ENCODE results near the gene HEPACAM.

The HEPACAM gene

DNA sequence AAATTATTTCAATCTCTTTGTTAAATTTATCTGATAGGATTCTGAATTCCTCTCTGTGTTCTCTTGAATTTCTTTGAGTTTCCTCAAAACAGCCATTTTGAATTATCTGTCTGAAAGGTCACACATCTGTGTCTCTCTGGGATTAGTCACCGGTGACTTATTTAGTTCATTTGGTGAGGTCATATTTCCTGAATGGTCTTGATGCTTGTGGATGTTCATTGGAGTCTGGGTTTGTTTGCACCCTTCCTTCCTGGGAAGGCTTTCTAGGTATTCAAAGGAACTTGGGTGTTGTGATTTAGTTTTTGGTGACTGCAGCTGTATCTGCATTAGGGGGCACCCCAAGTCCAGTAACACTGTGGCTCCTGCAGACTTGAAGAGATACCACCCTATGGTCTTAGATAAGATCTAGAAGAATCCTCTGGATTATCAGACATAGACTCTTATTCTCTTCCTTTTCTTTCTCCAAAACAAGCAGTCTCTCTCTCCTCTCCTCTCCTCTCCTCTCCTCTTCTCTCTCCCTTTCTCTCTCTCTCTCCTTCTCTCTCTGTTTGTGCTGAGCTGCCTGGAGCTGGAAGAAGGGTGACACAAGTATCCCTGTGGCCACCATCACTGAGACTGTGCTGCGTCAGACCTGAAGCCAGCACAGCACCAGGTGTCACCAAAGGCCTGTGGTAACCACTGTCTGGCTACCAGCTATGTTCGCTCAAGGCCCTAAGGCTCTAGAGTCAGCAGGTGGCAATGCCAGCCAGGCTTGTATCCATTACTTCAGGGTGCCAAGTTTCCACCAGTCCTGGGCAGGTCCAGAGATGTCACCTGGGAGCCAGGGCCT is 20.1 kb downstream of the HEPACAM start:
- no peaks in the 10 kb centered on the region for H3K27me3 ChIP-seq (ENCODE audit: insufficient read depth, low read depth, severe bottlenecking)
- H3K27ac ChIP-seq, result no peak overlapping the region
- TF ChIP-seq, protein P1, sequence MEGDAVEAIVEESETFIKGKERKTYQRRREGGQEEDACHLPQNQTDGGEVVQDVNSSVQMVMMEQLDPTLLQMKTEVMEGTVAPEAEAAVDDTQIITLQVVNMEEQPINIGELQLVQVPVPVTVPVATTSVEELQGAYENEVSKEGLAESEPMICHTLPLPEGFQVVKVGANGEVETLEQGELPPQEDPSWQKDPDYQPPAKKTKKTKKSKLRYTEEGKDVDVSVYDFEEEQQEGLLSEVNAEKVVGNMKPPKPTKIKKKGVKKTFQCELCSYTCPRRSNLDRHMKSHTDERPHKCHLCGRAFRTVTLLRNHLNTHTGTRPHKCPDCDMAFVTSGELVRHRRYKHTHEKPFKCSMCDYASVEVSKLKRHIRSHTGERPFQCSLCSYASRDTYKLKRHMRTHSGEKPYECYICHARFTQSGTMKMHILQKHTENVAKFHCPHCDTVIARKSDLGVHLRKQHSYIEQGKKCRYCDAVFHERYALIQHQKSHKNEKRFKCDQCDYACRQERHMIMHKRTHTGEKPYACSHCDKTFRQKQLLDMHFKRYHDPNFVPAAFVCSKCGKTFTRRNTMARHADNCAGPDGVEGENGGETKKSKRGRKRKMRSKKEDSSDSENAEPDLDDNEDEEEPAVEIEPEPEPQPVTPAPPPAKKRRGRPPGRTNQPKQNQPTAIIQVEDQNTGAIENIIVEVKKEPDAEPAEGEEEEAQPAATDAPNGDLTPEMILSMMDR (IDR thresholded peaks at IDR 0.05; ENCODE audit: low read depth, low read length), result no peak
- peaks cover 6% of the 10 kb centered on the region for H3K9me3 ChIP-seq (ENCODE audit: severe bottlenecking)
- no peak overlapping the region for H3K4me3 ChIP-seq (ENCODE audit: low read depth, low read length)
- DNase-seq, result no peak
- H3K36me3 ChIP-seq, result no peaks in the 10 kb centered on the region

DNA sequence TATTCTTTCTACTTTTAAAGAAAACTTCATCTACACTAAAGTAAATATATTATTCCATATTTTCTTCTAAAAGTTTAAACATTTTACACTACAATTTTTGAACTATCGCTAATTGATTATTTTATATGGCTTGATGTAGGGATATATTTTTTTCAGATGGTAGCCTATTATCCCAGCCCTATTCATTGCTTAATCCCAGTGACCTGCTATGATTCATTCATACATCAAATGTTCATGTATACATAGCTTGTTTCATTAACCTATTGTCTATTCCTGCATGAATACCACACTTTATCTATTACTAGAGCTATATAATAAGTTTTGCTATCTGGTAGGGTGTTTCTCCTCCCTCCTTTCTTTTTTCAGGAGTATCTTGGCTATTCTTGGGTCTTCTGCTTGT is 33.2 kb downstream of the HEPACAM start:
- Histone ChIP-seq H3K4me3 (ENCODE audit: low read depth, low read length) (no peak overlapping the region), H3K36me3 (no peaks in the 10 kb centered on the region), H3K9me3 (ENCODE audit: severe bottlenecking) (no peaks in the 10 kb centered on the region), H3K27ac (no peak overlapping the region), H3K27me3 (ENCODE audit: insufficient read depth, low read depth, severe bottlenecking) (peaks cover 9% of the 10 kb centered on the region)
- TF ChIP-seq, protein P1 (IDR thresholded peaks at IDR 0.05; ENCODE audit: low read depth, low read length), result no peak
- no peak for DNase-seq

DNA sequence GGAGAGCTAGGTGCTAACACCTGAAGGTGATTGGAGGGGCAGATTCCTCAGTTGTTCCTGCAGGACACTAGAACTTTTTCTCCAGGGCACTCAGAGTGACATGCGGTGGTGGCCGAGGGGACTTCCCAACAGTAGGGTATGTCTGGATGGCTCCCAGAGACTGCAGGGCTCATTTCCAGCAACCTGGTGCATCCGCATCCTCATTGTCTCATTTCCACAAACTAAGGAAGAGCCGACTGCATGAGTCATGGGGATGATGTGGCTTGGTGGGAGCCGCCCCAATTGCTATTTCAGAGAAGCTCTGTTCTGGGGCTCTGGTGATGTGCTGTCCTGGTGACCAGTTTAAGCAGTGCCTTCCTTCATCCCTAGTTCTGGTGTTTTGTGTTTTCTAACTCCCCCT is 35.4 kb downstream of the HEPACAM start:
- no peak for DNase-seq
- Histone ChIP-seq H3K4me3 (ENCODE audit: low read depth, low read length) (no peak overlapping the region), H3K27ac (no peak overlapping the region), H3K9me3 (ENCODE audit: severe bottlenecking) (no peaks in the 10 kb centered on the region), H3K36me3 (no peaks in the 10 kb centered on the region), H3K27me3 (ENCODE audit: insufficient read depth, low read depth, severe bottlenecking) (peaks cover 9% of the 10 kb centered on the region)
- TF ChIP-seq, protein P1 (IDR thresholded peaks at IDR 0.05; ENCODE audit: low read depth, low read length), result no peak

DNA sequence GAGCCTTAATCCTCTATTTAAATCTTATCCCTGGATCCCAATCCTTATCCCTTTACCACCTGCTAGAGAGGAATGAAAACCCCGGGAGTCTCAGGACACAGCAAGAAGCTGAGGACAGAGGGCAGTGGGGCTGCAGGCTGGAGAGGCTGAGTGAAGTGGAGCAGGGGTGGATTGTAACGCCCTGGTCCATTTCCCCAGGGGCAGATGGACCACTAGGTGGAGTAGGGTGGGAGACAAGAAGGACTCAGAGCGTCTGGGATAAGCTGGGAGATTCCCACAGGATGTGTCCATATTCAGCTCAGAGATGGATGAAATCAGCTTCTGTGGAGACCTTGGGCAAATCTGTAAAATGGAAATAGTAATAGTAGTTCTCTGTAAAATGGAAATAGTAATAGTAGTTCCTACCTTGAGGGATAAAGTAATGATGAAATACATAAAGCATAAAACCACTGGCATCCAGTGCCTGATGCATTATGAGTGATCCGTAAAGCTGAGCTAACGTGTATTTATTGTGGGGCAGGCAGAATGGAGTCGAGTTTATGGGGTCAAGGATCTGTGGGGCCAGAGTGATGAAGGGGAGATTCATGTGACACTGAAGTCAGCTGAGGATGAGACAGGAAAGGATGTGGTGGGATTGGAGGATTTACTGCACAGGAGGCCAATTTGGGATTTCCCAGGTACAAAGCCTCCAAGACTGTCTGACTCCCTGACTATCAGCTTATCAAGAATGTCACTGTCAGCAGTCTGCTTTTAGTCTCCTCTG is 36.3 kb downstream of the HEPACAM start:
- DNase-seq, result peak; percentile 84
- Histone ChIP-seq H3K27ac (no peak overlapping the region), H3K4me3 (ENCODE audit: low read depth, low read length) (no peak overlapping the region), H3K36me3 (no peaks in the 10 kb centered on the region), H3K27me3 (ENCODE audit: insufficient read depth, low read depth, severe bottlenecking) (peaks cover 9% of the 10 kb centered on the region), H3K9me3 (ENCODE audit: severe bottlenecking) (no peaks in the 10 kb centered on the region)
- TF ChIP-seq, protein P1 (IDR thresholded peaks at IDR 0.05; ENCODE audit: low read depth, low read length), result peak; percentile 22; the same call in 1 of the 2 replicates

DNA sequence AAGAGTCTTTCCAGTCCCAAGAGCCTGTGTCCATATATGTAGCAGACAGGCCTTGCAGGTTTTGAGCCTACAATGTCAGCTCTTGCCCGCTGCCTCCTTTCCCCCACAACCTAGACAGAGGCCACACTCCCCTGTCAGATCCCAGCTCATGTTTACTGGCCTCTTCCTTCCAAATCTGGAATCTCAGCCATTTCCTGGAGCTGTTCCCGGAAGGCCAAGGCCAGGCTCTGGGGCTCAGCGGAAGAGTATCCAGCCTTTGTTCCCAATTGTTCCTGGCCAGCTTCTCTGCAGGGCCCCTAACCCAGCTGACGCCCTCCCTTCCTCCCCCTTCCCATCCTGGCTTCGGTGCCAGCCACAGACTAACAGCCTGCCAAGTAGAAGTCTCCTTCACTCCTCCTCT is 37.1 kb downstream of the HEPACAM start:
- Histone ChIP-seq H3K36me3 (no peaks in the 10 kb centered on the region), H3K9me3 (ENCODE audit: severe bottlenecking) (no peaks in the 10 kb centered on the region), H3K4me3 (ENCODE audit: low read depth, low read length) (no peak overlapping the region), H3K27ac (no peak overlapping the region), H3K27me3 (ENCODE audit: insufficient read depth, low read depth, severe bottlenecking) (peaks cover 9% of the 10 kb centered on the region)
- TF ChIP-seq, protein P1 (IDR thresholded peaks at IDR 0.05; ENCODE audit: low read depth, low read length), result no peak
- DNase-seq, result no peak

Data from WERI-Rb-1 (cell line).